OCI-LY3 (cell line): Measurements from ENCODE around the gene BASP1.

Experiments used
- H2AFZ ChIP-seq: fragments of 200-600, 300-600 bp; shearing (Covaris generic); 2 replicates; pipeline ENCODE4 v1.6.0; 2014; ENCODE audit warnings: antibody characterized with exemption, low read depth, low read length
- H3K27ac ChIP-seq: fragments of 200-600, 300-600 bp; sonication (generic); 2 replicates; pipeline ENCODE4 v1.5.1; 2014; ENCODE audit warnings: mild to moderate bottlenecking, low read length, moderate library complexity, mixed read lengths
- H3K27me3 ChIP-seq: fragments of 200-600, 300-600 bp; sonication (generic); 2 replicates; pipeline ENCODE4 v1.6.1; 2014; ENCODE audit warnings: low read depth, low read length, mixed read lengths
- H3K36me3 ChIP-seq: fragments of 200-600, 300-600 bp; sonication (generic); replicated peaks from 2 replicates; pipeline ENCODE3; 2014; ENCODE audit warnings: low read depth, low read length, mixed read lengths
- H3K4me1 ChIP-seq: fragments of 300-600, 200-600 bp; sonication (generic); 2 replicates; pipeline ENCODE4 v1.6.1; 2014; ENCODE audit warnings: low read length, mixed read lengths
- H3K4me2 ChIP-seq: fragments of 200-600, 300-600 bp; sonication (generic); 2 replicates; pipeline ENCODE4 v1.6.1; 2014; ENCODE audit warnings: low read length, mixed read lengths
- H3K4me3 ChIP-seq: fragments of 300-600, 200-600 bp; sonication (generic); 2 replicates; pipeline ENCODE4 v1.5.1; 2014; ENCODE audit warnings: antibody characterized with exemption, mild to moderate bottlenecking, low read length, moderate library complexity
- H3K79me2 ChIP-seq: fragments of 300-600, 200-600 bp; shearing (Covaris generic); 2 replicates; pipeline ENCODE4 v1.6.1; 2014; ENCODE audit warnings: mild to moderate bottlenecking, low read length, mixed read lengths
- H3K9ac ChIP-seq: fragments of 300-600, 200-600 bp; shearing (Covaris generic); 2 replicates; pipeline ENCODE4 v1.6.0; 2014; ENCODE audit warnings: mild to moderate bottlenecking, low read length, moderate library complexity
- H3K9me3 ChIP-seq: fragments of 200-600, 300-600 bp; shearing (Covaris generic); 2 replicates; pipeline ENCODE4 v1.6.1; 2014; ENCODE audit warnings: low read length, mixed read lengths; ENCODE audit not compliant: insufficient read depth
- H4K20me1 ChIP-seq: fragments of 200-600, 300-600 bp; sonication (generic); 2 replicates; pipeline ENCODE4 v1.6.1; 2016; ENCODE audit warnings: low read length, mixed read lengths; ENCODE audit not compliant: insufficient read depth
- EZH2phosphoT487 ChIP-seq: fragments of 200-600 bp; shearing (Covaris generic); IDR thresholded peaks from 2 replicates; pipeline ENCODE4 v1.6.1; 2018; ENCODE audit warnings: antibody characterized with exemption, mixed run types, low read depth
- TF ChIP-seq, protein P1 (sequence below): fragments of 200-600, 300-600 bp; sonication (generic); IDR thresholded peaks from 2 replicates; pipeline ENCODE4 v1.5.1; 2014; ENCODE audit warnings: antibody characterized with exemption, low read length, low read depth

Gene BASP1

DNA sequence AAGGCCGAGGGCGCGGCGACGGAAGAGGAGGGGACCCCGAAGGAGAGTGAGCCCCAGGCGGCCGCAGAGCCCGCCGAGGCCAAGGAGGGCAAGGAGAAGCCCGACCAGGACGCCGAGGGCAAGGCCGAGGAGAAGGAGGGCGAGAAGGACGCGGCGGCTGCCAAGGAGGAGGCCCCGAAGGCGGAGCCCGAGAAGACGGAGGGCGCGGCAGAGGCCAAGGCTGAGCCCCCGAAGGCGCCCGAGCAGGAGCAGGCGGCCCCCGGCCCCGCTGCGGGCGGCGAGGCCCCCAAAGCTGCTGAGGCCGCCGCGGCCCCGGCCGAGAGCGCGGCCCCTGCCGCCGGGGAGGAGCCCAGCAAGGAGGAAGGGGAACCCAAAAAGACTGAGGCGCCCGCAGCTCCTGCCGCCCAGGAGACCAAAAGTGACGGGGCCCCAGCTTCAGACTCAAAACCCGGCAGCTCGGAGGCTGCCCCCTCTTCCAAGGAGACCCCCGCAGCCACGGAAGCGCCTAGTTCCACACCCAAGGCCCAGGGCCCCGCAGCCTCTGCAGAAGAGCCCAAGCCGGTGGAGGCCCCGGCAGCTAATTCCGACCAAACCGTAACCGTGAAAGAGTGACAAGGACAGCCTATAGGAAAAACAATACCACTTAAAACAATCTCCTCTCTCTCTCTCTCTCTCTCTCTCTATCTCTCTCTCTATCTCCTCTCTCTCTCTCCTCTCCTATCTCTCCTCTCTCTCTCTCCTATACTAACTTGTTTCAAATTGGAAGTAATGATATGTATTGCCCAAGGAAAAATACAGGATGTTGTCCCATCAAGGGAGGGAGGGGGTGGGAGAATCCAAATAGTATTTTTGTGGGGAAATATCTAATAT is 58.1 kb downstream of the BASP1 start:
- H3K4me1 ChIP-seq: peaks cover 88% of the 10 kb centered on the region
- peaks cover 29% of the 10 kb centered on the region for H4K20me1 ChIP-seq
- H3K9ac ChIP-seq: peak overlapping the region; percentile 30; the same call in 1 of the 2 replicates
- no peak for TF ChIP-seq EZH2phosphoT487
- TF ChIP-seq, protein P1, sequence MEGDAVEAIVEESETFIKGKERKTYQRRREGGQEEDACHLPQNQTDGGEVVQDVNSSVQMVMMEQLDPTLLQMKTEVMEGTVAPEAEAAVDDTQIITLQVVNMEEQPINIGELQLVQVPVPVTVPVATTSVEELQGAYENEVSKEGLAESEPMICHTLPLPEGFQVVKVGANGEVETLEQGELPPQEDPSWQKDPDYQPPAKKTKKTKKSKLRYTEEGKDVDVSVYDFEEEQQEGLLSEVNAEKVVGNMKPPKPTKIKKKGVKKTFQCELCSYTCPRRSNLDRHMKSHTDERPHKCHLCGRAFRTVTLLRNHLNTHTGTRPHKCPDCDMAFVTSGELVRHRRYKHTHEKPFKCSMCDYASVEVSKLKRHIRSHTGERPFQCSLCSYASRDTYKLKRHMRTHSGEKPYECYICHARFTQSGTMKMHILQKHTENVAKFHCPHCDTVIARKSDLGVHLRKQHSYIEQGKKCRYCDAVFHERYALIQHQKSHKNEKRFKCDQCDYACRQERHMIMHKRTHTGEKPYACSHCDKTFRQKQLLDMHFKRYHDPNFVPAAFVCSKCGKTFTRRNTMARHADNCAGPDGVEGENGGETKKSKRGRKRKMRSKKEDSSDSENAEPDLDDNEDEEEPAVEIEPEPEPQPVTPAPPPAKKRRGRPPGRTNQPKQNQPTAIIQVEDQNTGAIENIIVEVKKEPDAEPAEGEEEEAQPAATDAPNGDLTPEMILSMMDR: no peak
- H3K27me3 ChIP-seq: no peaks in the 10 kb centered on the region
- H3K27ac ChIP-seq: peak overlapping the region; percentile 93
- H3K36me3 ChIP-seq: peaks cover 31% of the 10 kb centered on the region
- peak overlapping the region; percentile 62 for H3K4me2 ChIP-seq
- no peak overlapping the region for H2AFZ ChIP-seq
- H3K79me2 ChIP-seq: peaks cover 86% of the 10 kb centered on the region
- H3K4me3 ChIP-seq: no peak overlapping the region
- H3K9me3 ChIP-seq: no peaks in the 10 kb centered on the region

DNA sequence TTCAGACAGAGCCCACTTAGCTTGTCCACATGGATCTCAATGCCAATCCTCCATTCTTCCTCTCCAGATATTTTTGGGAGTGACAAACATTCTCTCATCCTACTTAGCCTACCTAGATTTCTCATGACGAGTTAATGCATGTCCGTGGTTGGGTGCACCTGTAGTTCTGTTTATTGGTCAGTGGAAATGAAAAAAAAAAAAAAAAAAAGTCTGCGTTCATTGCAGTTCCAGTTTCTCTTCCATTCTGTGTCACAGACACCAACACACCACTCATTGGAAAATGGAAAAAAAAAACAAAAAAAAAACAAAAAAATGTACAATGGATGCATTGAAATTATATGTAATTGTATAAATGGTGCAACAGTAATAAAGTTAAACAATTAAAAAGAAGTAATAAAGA is 59.0 kb downstream of the BASP1 start:
- Histone ChIP-seq H3K27ac (peak overlapping the region; percentile 93), H4K20me1 (peaks cover 26% of the 10 kb centered on the region), H3K4me1 (peaks cover 88% of the 10 kb centered on the region), H3K36me3 (peaks cover 23% of the 10 kb centered on the region), H3K4me3 (peak overlapping the region; percentile 14; the same call in 1 of the 2 replicates), H3K9ac (peak overlapping the region; percentile 48; the same call in 1 of the 2 replicates), H3K27me3 (no peaks in the 10 kb centered on the region), H3K9me3 (no peaks in the 10 kb centered on the region), H3K4me2 (peak overlapping the region; percentile 62), H3K79me2 (peaks cover 77% of the 10 kb centered on the region), H2AFZ (no peak overlapping the region)
- TF ChIP-seq EZH2phosphoT487: no peak
- TF ChIP-seq, protein P1: no peak

DNA sequence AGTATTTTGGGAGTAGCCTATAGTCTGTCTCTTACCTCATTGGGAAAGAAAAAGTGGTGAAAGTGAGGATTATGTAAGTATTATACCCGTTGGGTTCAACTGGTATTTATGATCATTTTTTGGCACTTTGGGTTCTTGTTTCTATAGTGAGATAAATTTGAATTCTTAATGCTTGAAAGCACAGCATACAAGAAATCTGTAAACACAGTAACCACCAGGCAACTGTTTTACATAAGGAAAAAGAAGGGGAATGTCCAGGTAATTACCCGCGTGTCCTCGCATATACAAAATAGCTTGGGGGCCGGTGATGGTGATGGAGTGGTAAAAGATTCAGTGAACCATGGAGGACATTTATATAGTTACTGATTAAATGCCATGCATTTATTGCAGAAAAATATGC is 60.5 kb downstream of the BASP1 start:
- Histone ChIP-seq H3K27me3 (no peaks in the 10 kb centered on the region), H2AFZ (no peak overlapping the region), H4K20me1 (peaks cover 14% of the 10 kb centered on the region; the same call in 1 of the 2 replicates), H3K9ac (peak overlapping the region; percentile 58), H3K9me3 (no peaks in the 10 kb centered on the region), H3K36me3 (peaks cover 23% of the 10 kb centered on the region), H3K4me3 (peak overlapping the region; percentile 36), H3K4me1 (peaks cover 88% of the 10 kb centered on the region), H3K4me2 (peak overlapping the region; percentile 62), H3K27ac (peak overlapping the region; percentile 93), H3K79me2 (peaks cover 63% of the 10 kb centered on the region)
- TF ChIP-seq, protein P1: no peak
- TF ChIP-seq EZH2phosphoT487: no peak

DNA sequence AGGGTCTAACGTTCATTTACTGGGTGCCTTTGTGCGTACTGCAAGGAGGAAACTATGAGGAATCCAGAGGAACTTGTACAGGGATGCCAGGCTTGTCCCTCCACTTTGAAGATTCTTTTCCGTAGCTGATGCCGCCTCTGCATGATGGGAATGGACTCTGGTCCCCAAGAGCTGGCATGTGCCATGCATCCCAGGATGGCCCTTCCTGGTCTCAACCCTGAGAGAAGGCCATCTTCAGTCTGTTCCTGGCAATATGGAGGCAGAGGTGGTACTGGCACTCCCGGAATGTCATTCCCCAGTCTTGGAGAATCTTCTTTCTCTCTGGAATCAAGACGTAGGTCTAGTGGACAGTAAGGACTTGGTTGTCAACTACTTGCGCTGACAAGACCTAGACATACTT is 61.5 kb downstream of the BASP1 start:
- Histone ChIP-seq H3K9ac (peak overlapping the region; percentile 58; the same call in 1 of the 2 replicates), H3K4me1 (peaks cover 82% of the 10 kb centered on the region), H4K20me1 (0 out of 2 replicates have a peak, but pooled peaks cover 5% of the 10 kb centered on the region), H2AFZ (no peak overlapping the region), H3K27me3 (no peaks in the 10 kb centered on the region), H3K4me2 (peak overlapping the region; percentile 58), H3K27ac (peak overlapping the region; percentile 93), H3K9me3 (no peaks in the 10 kb centered on the region), H3K36me3 (peaks cover 23% of the 10 kb centered on the region), H3K4me3 (no peak overlapping the region), H3K79me2 (peaks cover 52% of the 10 kb centered on the region)
- no peak for TF ChIP-seq EZH2phosphoT487
- TF ChIP-seq, protein P1: no peak
